ENCODE measurements around the gene THBS1.

Gene THBS1

DNA sequence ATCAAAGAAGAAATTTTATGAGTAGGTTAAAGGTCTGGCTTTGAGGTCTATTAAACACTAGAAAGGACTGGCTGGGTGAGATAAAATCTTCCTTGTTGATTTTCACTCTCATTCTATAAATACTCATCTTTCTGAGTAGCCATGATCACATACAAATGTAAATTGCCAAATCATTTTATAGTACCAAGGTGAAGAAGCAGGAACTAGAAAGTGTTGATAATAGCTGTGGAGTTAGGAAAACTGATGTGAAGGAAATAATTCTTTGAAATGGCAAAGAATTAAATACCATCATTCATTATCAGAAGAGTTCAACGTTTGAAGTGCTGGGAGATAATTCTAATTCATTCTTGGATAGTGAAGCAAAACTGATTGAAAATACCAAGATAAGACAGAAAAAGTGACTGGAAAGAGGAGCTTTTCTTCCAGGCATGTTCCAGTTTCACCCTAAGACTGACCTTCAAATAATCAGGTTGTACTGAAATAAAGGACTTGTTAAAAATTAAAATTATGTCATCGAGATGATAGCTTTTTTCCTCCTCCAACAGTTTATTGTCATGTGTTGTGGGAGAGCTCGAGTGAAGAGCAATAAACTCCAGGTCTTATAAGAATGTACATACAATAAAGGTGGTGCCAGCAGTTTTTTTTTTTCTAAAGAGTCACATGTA is 17.4 kb downstream of the THBS1 start:
- no peak overlapping the region for H3K4me3 ChIP-seq (ENCODE audit: low read length)
- DNase-seq (ENCODE audit: low read depth, low spot score): no peak

DNA sequence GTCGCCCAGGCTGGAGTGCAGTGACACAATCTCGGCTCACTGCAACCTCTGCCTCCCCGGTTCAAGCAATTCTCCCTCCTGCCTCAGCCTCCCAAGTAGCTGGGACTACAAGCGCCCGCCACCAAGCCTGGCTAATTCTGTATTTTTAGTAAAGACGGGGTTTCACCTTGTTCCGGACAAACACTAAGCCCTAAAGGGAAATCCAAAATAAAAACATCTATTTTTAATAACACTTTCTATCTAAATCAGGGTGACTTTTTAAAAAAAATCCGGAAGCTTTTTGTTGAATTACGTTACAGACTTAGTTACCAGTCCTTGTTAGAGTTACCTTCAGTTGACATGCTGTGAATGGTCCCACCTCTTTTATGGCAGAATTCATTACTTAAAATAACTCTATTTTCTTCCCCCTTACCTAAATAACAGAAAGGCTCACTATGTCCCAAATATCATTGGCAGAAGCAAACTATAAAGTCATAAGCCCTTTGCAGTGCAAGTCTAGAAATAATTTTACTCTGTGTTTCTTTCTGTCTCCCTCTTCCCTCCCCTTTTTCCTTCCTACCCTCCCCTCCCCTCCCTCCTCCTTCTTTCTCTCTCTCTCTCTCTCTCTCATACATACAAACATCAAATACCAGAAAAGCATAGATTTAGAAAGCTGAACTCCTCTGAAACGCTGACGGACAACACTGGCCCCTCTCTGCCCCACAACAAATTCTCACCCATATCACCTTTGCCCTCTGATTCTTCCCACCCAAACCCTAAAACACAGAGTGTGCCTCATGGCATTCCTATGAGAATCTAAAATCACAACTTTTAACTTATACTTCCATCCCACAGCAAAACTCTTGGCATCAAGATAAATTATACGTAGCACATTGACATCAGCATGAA is 18.3 kb downstream of the THBS1 start:
- DNase-seq (ENCODE audit: low read depth, low spot score): no peak
- H3K4me3 ChIP-seq (ENCODE audit: low read length): no peak overlapping the region

DNA sequence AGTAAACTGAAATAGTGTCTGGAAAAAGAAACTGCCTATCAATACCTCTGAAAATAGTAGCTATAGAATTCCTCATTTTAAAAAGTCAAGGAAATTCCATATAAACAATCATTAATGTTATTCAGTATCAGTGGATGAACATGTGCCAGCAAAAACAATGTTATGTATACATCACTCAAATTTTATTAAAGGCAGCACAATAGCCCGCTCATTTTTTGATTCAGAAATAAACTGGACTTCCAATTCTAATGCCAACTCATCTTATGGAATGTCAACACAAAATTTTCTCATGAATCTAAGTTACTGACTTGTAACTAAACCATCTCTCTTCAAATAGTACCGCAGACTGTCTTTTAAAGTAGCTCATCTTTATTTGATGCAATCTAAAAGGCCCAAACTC is 19.0 kb downstream of the THBS1 start:
- DNase-seq (ENCODE audit: low read depth, low spot score): no peak
- no peak overlapping the region for H3K4me3 ChIP-seq (ENCODE audit: low read length)

DNA sequence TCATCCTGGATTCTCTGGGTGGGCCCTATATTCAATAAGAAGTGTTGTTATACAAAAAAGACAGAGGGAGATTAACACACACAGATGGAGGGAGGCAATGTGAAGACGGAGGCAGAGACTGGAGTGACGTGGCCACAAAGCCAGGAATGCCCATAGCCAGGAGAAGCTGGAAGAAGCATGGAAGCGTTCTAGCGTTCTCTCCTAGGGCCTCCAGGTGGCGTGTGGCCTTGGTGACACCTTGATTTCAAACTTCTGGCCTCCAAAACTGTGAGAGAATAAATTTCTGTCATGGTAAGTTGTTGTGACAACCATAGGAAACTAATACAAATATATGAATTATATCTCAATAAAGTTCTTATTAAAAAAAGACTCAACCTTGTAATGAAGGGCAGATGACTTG is 21.3 kb downstream of the THBS1 start:
- no peak overlapping the region for H3K4me3 ChIP-seq (ENCODE audit: low read length)
- DNase-seq (ENCODE audit: low read depth, low spot score): no peak

DNA sequence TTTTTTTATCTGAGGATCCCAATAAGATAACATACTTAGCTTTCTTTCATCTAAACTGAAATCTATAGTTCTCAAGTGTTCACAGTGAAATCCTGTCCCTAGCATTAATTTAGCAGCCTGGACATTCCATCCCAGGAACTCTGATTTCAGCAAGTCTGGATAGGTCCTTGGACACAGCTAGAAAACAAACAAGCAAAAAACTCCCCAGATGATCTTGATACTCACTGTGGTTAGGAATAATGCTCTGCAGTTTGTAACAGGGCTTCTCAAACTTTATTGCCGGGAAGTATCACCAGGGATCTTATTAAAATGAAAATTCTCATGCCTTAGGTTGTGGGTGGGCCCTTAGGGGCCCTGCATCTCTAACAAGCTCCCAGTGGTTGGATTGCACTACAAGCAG is 24.3 kb downstream of the THBS1 start:
- H3K4me3 ChIP-seq (ENCODE audit: low read length): no peak overlapping the region
- no peak for DNase-seq (ENCODE audit: low read depth, low spot score)

DNA sequence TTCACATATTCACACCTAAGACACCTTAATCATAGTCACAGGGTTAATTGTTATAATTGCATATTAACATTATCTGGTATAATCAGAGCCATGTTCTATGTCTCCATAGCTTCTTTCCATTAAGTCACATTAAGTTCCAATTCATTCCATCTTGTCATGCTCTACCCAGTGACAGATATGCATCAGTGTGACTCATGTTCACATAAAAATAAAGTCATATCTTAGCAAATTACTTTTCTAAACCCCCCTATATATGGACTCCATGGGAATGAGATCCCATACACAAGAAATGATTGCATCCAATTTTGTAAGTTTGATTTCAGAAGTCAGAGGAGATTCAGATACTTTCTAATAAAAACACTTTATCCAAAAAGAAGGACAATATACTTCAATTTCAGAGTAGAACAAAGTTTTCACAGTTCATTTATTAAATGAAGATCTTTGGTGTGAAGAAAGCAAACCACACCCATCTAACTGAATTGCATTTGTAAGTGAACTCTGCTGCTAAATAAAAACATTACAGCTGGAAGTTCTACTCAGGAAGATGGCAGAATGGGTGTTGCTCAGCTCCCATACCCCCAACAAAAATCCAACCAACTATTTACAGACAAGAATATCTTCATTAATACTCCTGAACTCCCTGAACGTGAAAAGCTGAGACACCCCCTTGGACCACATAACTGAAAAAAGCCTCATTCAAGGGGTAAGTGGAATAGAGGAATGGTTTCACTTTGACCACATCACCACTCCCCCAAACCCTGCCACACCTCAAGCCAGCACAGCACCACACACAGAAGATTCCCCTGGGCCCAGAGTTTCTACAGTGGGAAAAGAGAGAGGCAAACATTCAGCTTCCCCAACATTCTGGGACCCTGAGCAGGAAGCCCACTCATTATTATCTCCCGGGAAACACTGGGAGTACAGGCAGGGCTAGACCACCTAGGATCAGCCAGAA is 27.6 kb downstream of the THBS1 start:
- DNase-seq (ENCODE audit: low read depth, low spot score): no peak
- no peak overlapping the region for H3K4me3 ChIP-seq (ENCODE audit: low read length)

DNA sequence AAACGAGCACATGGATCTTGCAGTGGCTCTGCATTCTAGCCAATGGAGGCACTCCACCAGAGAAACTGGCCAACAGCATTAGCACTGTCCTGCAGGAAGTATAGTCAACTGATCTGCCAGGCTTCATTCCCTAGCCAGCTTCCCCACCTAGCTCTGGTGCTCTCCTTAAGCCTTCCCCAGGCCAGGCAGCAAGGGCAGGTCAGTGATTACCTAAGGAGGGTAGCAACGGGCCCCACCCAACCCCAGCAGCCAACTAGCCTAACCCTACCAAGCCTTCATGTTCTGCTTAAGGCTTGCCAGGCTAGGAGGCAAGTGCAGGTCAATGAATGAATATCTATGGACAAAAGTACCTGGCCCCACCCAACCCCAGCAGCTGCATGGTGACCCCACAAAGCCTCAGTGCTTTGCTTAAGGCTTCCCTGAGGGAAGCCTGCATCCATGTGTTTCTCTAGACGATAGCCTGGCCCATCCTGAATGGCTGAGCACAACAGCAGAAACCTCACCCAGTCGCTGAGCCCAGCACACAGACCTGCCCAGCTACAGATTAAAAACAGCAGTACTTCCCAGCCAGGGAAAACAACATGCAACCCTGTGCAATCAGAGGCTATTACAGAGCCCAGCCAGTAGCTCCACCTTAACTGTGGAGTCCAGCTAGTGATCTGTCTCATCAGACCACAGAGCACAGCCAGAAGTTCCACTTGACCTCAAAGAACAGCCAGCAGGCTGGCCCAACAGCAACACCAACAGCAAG is 28.5 kb downstream of the THBS1 start:
- DNase-seq (ENCODE audit: low read depth, low spot score): no peak
- no peak overlapping the region for H3K4me3 ChIP-seq (ENCODE audit: low read length)

DNA sequence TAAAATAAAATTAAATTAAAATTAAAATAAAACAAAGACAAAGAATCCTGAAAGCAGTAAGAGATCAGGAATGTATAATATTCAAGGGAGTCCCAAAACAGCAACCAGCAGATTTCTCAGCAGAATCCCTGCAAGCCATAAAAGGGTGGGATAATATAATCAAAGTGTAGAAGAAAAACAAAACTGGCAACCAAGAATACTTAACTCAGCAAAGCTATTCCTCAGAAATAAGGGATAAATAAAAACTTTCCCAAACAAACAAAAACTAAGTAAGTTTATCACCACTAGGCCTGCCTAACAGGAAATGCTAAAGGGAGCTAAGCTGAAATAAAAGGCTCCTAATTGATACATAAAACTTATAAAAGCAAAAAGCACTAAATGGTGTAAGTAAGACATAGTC is 29.8 kb downstream of the THBS1 start:
- no peak overlapping the region for H3K4me3 ChIP-seq (ENCODE audit: low read length)
- no peak for DNase-seq (ENCODE audit: low read depth, low spot score)

DNA sequence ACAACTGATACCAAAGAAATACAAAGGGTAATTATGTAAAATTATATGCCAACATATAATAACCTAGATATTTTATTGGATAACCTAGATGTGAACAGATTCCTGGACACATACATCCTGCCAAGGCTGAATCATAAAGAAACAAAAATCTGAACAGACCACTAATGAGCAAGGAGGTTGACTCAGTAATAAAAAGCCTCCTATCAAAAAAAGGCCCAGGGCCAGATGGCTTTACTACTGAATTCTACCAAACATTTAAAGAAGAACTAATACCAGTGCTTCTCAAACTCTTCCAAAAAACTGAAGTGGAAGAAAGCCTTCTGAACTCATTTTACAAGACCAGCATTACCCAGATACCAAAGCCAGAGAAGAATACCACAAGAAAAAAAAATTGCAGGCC is 32.4 kb downstream of the THBS1 start:
- DNase-seq (ENCODE audit: low read depth, low spot score): no peak
- H3K4me3 ChIP-seq (ENCODE audit: low read length): no peak overlapping the region

DNA sequence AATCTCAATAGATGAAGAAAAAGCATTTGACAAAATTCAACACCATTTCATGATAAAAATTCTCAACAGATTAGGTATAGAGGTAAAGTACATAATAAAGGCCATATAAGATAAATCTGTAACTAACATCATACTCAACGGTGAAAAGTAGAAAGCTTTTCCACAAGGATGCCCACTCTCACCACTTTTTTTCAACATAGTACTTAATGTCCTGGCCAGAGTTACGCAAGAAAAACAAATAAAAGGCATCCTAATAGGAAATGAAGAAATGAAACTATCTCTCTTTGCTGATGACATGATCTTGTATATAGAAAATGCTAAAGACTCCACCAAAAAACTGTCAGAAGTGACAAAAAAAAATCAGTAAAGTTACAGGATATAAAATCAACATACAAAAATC is 33.0 kb downstream of the THBS1 start:
- no peak for DNase-seq (ENCODE audit: low read depth, low spot score)
- no peak overlapping the region for H3K4me3 ChIP-seq (ENCODE audit: low read length)

DNA sequence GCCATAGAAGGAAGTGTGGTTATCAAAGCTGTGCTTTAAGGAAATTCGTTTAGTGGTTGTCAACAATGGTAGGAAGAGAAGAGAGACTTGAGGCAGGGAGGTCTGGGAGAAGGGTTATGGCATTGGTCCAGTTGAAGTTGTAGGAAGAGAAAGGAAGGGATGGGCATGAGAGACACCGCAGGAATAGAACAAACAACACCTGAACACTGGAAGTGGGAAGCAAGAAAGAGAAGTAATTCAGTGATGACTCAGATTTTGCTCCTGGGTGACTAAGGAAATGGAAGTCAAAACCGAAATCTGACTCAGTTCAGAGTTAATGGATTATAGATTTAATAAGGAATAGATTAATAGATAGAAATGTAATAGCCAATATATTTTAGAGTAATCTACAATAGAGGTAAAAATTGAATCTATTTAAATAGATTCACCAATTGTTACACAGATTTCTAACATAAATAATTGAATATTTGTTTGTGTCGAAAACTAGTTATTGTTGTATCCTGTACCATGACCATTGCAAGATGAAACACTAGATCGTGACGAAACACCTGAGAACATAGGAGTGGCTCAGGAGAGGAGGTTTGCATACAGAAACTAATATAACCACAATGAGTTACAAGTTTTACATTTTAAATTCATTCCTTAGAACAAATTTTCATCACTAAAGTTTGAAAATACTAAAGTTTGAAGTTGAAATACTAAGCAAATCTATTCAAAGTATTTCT is 36.0 kb downstream of the THBS1 start:
- no peak for DNase-seq (ENCODE audit: low read depth, low spot score)
- no peak overlapping the region for H3K4me3 ChIP-seq (ENCODE audit: low read length)

DNA sequence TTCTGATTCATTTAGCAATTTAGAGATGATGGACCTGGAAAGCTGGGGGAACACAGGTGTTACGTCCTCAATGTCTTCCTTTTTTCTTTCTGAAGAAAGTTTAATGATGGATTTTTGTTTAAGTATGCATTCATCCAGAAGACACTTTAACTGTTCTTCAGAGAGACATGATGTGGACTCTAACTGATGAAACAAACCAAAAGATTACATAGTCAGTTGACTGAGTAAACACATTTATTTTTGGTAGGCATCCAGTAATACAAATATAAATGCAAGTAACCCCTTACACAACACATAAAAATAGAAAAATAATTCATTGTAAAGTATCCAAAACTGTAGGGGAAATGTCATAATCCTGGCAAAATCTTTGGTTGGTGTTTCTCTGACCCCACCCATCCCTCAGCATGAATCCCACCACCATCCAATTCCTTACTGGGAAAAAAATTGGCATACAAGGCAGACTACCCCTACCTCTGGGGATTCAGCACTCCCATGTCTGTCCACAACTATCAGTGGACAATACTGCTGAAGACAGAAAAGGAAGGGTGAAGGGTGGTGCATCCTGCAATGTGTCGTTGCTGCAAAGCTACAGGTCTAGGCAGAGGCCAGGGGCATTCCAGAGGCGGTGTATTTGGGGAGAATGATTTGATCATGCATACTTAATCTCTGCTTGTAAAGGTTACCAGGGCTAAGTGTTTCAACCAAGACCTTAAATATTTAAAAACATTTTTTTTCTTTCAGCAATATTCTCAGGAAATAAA is 37.4 kb downstream of the THBS1 start:
- DNase-seq (ENCODE audit: low read depth, low spot score): no peak

DNA sequence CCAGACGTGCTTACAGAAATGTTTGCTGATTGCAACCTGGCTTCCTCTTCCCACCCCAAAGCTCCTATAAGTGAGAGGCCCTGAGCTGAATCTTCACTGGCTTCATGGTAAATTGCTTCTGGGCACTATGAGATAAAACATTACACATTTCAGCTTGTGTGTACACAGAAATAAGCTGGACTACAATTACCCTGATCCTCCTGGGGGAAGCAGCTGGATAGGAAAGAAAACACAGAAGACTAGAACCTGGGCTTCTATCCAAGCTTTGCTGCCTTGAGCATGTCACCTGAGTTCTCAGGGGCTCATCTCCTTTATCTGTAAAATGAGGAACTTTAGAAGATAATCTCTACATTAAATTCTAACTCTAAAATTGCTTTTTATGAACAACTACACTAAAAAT is 40.3 kb downstream of the THBS1 start:
- no peak overlapping the region for H3K4me3 ChIP-seq (ENCODE audit: low read length)
- DNase-seq (ENCODE audit: low read depth, low spot score): no peak

More for the DNA sequence above, 37.4 kb downstream of the THBS1 start:
- no peak overlapping the region for H3K4me3 ChIP-seq (ENCODE audit: low read length)

DNA sequence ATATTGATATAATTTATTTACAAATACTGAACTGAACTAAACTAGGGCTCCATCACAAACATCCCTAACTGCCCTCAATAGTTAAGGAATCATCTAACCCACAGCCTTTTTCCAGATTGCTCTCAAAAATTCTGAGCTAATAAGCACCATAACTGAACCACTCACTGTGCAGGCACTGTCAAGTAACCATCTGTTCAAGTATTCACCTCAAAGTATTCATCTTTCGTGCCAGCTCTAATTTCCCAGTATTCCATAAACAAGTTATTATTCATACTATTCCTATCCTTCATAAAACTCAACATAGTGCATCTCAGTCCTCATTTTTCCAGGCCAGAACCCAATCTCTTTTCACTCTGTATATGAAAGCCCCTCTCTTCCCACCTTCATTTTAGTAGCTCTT is 41.1 kb downstream of the THBS1 start:
- no peak for DNase-seq (ENCODE audit: low read depth, low spot score)
- no peak overlapping the region for H3K4me3 ChIP-seq (ENCODE audit: low read length)

DNA sequence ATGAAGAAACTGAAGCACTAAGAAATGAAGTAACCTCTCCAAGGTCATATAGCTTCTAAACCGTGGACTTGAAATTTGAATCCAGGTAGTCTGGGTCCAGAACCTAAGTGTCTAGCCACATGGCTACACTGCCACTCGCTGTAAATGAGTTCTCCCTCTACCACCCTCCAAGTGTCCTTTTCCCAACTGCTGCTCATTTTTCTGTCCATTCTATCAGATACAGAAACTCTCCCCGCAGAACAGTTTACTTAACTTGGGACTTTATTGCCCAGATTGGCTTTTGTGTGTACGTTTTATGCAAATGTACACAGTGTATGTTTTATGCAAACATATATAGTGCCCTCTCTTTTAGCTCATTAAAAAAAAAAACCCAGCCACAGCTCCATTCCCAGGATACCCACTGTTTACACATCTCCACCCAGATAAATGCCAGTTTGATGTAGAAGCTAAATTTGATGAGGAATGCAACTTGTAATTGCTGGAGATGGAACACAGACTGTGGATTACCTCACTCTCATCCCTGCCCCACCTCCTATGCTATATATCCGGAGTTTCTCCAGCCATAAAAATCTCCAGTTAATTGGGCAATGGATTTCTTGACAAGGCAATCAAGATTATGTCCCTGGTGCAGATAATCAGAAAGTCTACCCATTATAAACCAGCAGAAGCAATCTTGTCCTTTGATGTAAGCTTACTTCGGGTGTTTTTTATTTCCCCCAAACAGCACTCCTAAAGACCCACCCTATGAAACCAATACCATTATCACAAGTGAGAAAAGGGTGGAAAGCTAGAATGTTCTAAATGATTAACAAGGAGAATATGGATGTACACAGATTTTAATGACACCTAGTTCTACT is 42.0 kb downstream of the THBS1 start:
- DNase-seq (ENCODE audit: low read depth, low spot score): no peak
- H3K4me3 ChIP-seq (ENCODE audit: low read length): no peak overlapping the region

DNA sequence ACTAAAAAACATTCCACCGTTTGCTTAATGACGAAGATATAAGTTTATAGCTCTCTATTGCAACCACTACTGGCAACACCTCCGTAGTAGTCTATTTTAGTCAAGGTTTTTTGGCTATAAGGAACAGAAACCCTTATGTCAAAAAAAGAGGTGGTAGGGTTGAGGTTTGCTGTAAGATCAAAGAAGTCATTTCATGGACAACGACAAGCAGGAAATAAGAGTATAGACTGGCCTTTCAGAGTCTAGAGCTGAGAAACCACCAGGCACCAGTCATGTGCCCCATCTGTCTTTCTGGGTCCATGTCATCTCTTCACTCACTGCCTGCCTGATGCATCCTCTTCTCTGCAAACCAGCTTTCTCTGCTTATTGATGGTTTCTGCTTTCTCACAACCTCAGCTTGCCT is 42.7 kb downstream of the THBS1 start:
- peak; percentile 68 for DNase-seq (ENCODE audit: low read depth, low spot score)
- H3K4me3 ChIP-seq (ENCODE audit: low read length): no peak overlapping the region

DNA sequence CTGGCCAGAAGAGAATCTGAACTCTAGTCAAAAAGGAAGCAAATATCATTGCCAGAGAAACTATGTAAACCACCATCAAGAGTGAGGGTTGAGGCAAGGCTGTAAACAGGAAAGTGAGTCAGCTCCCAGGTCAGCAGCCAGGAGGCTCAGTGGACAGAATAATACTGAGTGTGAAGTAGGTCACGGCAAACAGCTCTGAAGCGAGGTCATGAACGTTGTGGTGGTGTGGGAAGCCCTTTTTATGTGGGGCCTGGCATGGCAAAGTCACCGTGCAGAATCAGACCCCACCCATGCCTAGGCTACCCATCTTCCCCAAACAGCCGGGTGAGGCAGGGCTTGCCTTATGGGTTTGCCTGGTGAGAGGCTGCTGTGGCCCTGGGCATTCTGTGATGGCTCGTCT is 43.9 kb downstream of the THBS1 start:
- H3K4me3 ChIP-seq (ENCODE audit: low read length): no peak overlapping the region
- DNase-seq (ENCODE audit: low read depth, low spot score): no peak

Measured in Jurkat, Clone E6-1 (cell line).